Hematopoietic multipotent progenitor cell treated with erythropoietin and hydrocortisone succinate and interleukin-3 and kit ligand, for 17 days (in vitro differentiated cells): Measurements from ENCODE around the gene SOST.
A peak's percentile ranks its signal among the peaks of the same experiment; 100 is the strongest.

ENCODE experiments used
- DNase-seq: peaks from one replicate; pipeline ENCODE4 v3.0.0-alpha.2; 2015; ENCODE audit warnings: low spot score

The SOST gene

GRCh38 chr17:43774304-43775250 lies 16.0 kb upstream of the SOST start:
- no peak for DNase-seq

DNA sequence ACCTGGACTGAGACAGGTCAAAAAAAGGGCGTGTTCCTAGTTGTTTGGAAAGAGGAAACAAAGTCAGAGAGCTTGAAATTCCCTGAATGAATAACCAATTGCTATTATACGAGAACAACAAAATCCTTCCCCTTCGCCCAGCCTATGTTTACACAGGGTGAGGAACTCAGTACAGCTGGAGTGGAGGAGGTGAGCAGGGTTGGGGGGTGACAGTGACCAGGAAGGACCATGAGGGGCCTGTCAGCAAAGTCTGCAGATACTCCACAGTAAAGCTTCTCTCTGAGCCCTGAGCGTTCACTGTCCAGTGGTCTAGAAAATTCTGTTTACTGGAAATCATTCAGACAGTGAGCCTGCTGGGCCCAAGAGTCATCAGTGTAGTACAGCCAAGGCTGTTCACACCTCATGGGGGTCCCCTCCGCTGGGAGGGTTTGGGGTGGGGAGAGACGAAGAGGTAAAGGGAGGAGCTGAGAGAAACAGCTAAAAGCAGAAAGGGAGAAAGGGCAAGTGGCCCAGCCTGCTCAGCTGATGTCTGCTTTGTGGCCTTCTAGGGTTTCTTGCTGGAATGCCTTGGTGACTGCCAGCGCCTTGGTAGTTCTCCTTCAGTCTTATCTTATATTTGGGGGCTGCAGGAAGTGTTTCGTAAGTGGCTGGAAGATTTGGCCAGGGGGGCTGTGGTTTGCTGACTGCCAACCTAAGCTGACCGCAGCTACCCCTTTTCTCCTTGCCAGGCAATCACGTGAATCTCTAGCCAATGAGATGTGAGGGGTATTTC lies 14.5 kb upstream of the SOST start:
- no peak for DNase-seq

DNA sequence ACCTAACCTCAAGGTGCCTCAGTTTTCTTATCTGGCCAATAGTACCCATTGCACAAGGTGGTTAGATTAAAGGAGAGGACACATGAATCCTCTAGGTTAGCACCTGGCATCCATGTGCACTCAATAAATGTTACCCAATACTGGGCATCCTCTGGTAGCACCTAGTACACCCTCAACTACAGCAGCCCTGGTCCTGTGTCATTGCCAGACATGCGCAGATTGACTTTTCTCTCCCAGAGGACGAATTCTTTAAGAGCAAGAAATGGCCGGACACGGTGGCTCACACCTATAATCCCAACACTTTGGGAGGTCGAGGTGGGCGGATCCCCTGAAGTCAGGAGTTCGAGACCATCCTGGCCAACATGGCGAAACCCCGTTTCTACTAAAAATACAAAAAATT lies 12.9 kb upstream of the SOST start:
- DNase-seq: no peak

- DNase-seq: no peak
These were observed 12.4 kb upstream of the SOST start for GRCh38 chr17:43770957-43771356.

GRCh38 chr17:43769859-43770258 lies 11.3 kb upstream of the SOST start:
- no peak for DNase-seq

- no peak for DNase-seq
These were observed 10.8 kb upstream of the SOST start for GRCh38 chr17:43769426-43769825.

GRCh38 chr17:43768943-43769342 lies 10.4 kb upstream of the SOST start:
- DNase-seq: no peak

GRCh38 chr17:43768382-43768781 lies 9.8 kb upstream of the SOST start:
- DNase-seq: no peak

GRCh38 chr17:43767713-43768059 lies 9.1 kb upstream of the SOST start:
- no peak for DNase-seq

- DNase-seq: no peak
These were observed 8.6 kb upstream of the SOST start for GRCh38 chr17:43767053-43767712.

- peak; percentile 48 for DNase-seq
These were observed 7.9 kb upstream of the SOST start for GRCh38 chr17:43766413-43767052.

- peak; percentile 64 for DNase-seq
These were observed 1.8 kb upstream of the SOST start for GRCh38 chr17:43760254-43760852.

GRCh38 chr17:43759836-43760235 lies 1.2 kb upstream of the SOST start:
- no peak for DNase-seq

GRCh38 chr17:43758086-43758485 lies 505 bp downstream of the SOST start:
- DNase-seq: no peak

GRCh38 chr17:43757171-43757660 lies 1.4 kb downstream of the SOST start:
- DNase-seq: no peak

DNA sequence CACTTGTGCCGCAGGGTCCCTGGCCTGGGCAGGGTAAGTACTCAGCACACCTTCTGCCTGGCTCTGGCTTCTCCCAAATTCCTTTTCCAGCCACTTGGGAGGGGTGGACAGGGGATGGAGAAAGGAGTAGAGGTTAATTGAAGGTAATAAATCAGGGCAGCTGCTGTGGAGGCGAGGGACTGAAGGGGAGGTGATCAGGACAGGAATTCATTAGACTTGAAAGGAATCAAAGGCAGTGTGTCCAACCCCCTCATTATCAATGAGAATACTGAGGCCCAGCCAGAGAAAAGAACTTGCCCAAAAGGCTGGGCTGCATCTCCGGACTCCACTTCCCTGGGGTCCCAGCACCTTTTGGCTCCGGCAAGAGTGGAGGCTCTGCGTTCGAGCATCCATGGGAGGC lies 2.4 kb downstream of the SOST start:
- no peak for DNase-seq

- no peak for DNase-seq
These were observed 3.2 kb downstream of the SOST start for GRCh38 chr17:43755389-43755875.

DNA sequence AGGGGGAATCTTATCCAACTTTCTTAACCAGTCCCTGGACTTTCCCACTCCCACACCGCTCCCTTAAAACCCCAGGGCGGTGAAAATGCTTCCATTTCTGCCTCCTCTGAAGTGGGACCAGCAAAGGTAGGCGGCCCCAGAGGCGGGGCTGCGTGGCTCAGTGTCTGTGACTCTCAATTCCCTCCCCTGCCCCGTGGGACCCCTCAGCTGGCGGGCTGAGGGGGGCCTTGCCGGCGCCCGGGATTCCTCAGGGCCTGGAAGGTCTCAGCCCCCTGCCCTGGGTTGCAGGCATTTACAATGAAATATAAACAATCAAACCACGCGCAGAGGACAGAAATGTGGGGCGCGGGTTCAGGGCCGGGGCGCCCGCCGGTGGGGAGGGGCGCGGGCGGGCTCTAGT lies 3.6 kb downstream of the SOST start:
- no peak for DNase-seq

DNA sequence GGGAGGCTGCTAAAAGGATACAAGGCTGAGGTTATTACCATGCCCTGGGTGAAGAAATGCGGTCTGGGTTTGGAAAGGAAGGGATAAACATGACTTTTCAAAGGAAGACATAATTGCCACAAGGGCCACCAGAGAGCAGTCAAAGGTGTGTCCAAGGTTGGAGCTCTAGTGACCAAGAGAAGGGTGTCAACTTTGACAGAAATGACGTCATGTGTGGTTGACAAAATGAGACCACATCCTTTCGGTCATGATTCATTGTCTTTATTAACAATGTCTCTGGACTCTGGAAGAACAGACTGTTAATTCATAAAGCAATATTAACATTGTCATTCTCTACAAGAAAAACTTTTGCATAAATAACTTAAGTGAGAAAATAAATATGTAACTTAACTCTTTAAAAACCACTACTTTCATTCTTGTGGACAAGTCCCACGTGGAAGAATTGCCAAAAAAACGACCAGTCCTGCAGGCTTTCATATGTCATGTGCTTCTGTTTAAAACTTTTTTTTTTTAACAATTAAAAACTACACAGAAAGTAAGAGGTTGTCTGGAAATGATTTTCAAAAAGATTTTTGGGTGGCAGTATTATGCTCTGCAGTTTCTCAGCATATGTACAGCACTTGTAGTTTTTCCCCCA lies 5.0 kb downstream of the SOST start:
- DNase-seq: no peak

DNA sequence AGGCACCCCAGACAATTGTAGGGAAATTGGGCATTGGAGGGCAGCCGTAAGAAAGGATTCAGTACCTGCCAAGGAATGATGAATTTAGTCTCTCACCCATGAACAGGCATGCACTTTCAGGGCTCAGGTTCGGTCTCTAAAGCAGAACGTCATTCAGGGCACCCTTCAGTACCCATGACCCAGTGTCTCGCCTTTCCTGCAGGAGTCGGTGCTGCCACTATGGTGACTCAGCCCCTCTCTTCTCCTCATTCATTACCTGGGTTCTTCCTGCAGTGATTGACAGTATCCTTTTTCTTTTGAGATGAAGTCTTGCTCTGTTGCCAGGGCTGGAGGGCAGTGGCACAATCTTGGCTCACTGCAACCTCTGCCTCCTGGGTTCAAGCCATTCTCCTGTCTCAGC lies 8.4 kb downstream of the SOST start:
- no peak for DNase-seq

DNA sequence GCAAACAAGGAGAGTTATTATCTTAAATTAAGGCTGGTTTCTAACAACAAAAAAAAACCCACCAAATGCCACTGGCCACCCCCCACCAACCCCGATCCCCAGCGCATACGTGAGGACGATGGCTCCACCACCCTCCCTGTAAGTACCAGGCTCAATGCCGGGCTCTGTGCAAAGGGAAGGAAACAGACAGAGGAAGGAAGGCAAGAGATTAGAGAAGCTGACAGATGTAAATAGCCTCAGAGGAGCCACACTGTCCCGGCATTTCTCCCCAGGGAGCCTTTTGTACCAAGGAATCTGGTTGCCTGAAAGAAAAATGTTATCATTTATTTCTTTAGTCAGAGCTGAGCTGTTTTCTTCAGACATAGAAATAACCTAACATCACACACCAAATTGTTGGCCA lies 13.1 kb downstream of the SOST start:
- no peak for DNase-seq
